ENCODE results near the gene PTBP1. TPM values are rescaled to one million over a fixed set of nuclear protein-coding genes. Genes with fewer than 3 reads are reported as not detected.
A peak's percentile ranks its signal among the peaks of the same experiment; 100 is the strongest.

Gene PTBP1
- total and polyA plus RNA-seq, 3 donors from 2014 or later: 116 to 196 (median 168) TPM

GRCh38 chr19:808423-808775 is 11.1 kb downstream of the PTBP1 start:
- WGBS, 2 donors: 77 to 86% methylated on average over 8 to 23 of the region's 26 CpGs
- intact Hi-C loops (cut with DNase I; ENCODE audit: low total_unique reads): no loop called here
- no peak for DNase-seq
- no peak overlapping the region for H3K4me3 ChIP-seq
- H3K27me3 ChIP-seq: no peaks in the 10 kb centered on the region
- H3K36me3 ChIP-seq (ENCODE audit: low read depth, missing control alignments): no peaks in the 10 kb centered on the region
- no peak for TF ChIP-seq CTCF (IDR thresholded peaks at IDR 0.05)
- no peak for TF ChIP-seq POLR2A (IDR thresholded peaks at IDR 0.05)
- no peaks in the 10 kb centered on the region for H3K9me3 ChIP-seq
- H3K27ac ChIP-seq: no peak overlapping the region
- H3K4me1 ChIP-seq: peaks cover 10% of the 10 kb centered on the region

- no peak overlapping the region for H3K27ac ChIP-seq
- no peaks in the 10 kb centered on the region for H3K27me3 ChIP-seq
- peaks cover 6% of the 10 kb centered on the region for H3K4me1 ChIP-seq
- H3K4me3 ChIP-seq: no peak overlapping the region
- intact Hi-C loops (cut with DNase I; ENCODE audit: low total_unique reads): no loop called here
- no peaks in the 10 kb centered on the region for H3K36me3 ChIP-seq (ENCODE audit: low read depth, missing control alignments)
- TF ChIP-seq CTCF (IDR thresholded peaks at IDR 0.05) (no peak), POLR2A (IDR thresholded peaks at IDR 0.05) (no peak)
- DNase-seq: no peak
- H3K9me3 ChIP-seq: no peaks in the 10 kb centered on the region
- 60 to 71% methylated on average over 22 to 30 of the region's 30 CpGs for WGBS, 2 donors
These were observed 13.0 kb downstream of the PTBP1 start for GRCh38 chr19:810077-810855.

- intact Hi-C loops (cut with DNase I; ENCODE audit: low total_unique reads): no loop called here
- Histone ChIP-seq H3K27me3 (no peaks in the 10 kb centered on the region), H3K4me3 (no peak overlapping the region), H3K36me3 (ENCODE audit: low read depth, missing control alignments) (no peaks in the 10 kb centered on the region), H3K4me1 (peaks cover 6% of the 10 kb centered on the region), H3K9me3 (no peaks in the 10 kb centered on the region), H3K27ac (no peak overlapping the region)
- WGBS, 2 donors: 58 to 61% methylated on average over 18 to 23 of the region's 25 CpGs
- no peak for TF ChIP-seq POLR2A (IDR thresholded peaks at IDR 0.05)
- TF ChIP-seq CTCF (IDR thresholded peaks at IDR 0.05): no peak
- DNase-seq: no peak
These were observed 13.7 kb downstream of the PTBP1 start for GRCh38 chr19:810883-811489.

GRCh38 chr19:811506-812048 is 14.3 kb downstream of the PTBP1 start:
- H3K9me3 ChIP-seq: no peaks in the 10 kb centered on the region
- peak overlapping the region in 1 of 2 donors; percentile 26 for H3K4me3 ChIP-seq
- peaks cover 5% of the 10 kb centered on the region for H3K4me1 ChIP-seq
- H3K36me3 ChIP-seq (ENCODE audit: low read depth, missing control alignments): no peaks in the 10 kb centered on the region
- no peak for DNase-seq
- WGBS, 2 donors: 63 to 68% methylated on average over 20 of the region's 20 CpGs
- no peak overlapping the region for H3K27ac ChIP-seq
- intact Hi-C loops (cut with DNase I; ENCODE audit: low total_unique reads): no loop called here
- TF ChIP-seq CTCF (IDR thresholded peaks at IDR 0.05): no peak
- no peak for TF ChIP-seq POLR2A (IDR thresholded peaks at IDR 0.05)
- no peaks in the 10 kb centered on the region for H3K27me3 ChIP-seq

All from testis (tissue), 3 donors.